Measurements from ENCODE around the gene USP22.
A peak's percentile ranks its signal among the peaks of the same experiment; 100 is the strongest.
"Not testable (repeated sequence)": the region's sequence is repeated elsewhere in the genome, so short reads cannot be mapped to it uniquely, and the experiment has no call there.

Gene USP22

DNA sequence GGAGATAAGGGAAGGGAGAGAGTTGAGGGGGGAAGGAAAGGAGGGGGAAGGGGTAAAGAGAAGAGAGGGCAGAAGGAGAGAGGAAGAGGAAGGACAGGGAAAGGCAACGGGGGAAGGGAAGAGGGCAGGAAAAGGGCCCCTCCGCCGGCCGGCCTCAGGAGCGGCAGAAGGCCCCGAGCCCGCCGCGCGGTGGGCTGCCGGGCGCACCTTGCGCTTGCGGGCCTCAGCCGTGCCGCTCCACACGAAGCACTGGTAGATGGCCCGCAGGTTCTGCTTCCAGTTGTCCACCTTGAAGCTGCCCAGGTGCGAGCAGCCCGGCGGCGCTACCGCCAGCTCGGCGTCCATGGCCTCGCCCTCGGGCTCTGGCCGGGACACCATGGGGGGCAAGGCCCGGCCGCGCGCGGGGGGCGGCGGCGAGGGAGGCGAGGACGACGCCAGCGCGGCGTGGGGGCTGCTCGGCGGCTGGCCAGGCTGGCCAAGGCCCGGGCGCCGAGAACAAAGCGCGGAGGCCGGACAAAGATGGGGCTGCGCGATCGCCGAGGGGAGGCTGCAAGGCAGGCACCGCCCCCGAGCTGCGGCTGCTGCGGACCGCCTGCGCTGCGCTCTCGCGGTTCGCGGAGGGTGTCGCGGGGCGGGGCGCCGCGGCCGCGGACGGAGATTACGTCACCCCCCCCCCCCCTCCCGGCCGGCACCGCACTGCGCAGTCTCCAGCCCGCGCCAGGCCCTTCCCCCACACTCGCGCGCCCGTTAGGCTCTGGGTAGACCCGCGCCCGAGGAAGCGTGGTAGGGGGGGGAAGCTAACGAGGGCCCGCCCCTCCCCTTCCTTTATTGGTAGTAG, at the start of gene USP22:
Gene USP22 (minus strand): TSS at position 554 of the 838 bp plus-strand sequence. CDS start 176 bp downstream, at position 378.
- DNase-seq, result peak in 1 of 2 experiments; percentile 90

GRCh38 chr17:21090902-21091618, 48.2 kb upstream of the USP22 start:
- DNase-seq, result no peak

GRCh38 chr17:21089933-21090901, 47.4 kb upstream of the USP22 start:
- no peak for DNase-seq

DNA sequence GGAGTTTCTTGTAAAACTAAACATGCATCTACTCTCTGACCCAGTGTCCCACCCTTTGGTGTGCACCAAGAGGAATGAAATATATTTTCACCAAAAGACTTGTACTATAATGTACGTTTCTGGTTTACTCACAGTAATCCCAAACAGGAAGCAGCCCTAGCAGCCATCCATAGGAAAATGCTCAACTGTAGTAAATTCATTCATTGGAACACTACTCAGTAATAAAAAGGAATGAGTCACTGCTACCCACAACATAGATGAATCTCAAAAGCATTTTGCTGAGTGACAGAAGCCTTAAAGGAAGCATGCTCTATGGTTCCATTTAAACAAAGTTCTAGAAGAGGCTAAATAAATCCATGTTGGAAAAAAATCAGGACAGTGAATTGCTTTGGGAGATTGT, 46.3 kb upstream of the USP22 start:
- DNase-seq, result no peak

DNA sequence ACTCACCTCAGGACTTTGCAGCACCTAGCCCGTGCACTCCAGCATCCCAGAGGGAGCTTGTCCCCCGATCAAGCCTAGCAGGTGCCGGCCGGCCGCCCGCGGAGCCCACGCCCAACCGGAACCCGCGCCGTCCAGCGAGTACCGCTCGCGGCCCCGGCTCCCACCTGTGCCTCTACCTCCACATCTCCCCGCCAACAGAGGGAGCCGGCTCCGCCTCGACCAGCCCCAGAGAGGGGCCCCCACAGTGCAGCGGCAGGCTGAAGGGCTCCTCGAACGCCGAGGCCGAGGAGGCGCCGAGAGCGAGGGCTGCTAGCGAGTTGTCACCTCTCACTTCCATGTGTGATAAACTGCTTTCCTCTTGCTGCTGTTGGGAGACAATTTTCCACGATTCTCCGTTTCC, 42.9 kb upstream of the USP22 start:
- no peak for DNase-seq

DNA sequence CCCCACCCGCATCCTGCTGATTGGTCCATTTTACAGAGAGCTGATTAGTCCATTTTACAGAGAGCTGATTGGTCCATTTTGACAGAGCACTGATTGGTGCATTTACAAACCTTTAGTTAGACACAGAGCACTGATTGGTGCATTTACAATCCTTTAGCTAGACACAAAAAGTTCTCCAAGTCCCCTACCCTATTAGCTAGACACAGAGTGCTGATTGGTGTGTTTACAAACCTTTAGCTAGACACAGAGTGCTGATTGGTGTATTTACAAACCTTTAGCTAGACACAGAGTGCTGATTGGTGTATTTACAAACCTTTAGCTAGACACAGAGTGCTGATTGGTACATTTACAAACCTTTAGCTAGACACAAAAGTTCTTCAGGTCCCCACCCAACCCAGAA, 42.5 kb upstream of the USP22 start:
- not testable (repeated sequence) for DNase-seq

DNA sequence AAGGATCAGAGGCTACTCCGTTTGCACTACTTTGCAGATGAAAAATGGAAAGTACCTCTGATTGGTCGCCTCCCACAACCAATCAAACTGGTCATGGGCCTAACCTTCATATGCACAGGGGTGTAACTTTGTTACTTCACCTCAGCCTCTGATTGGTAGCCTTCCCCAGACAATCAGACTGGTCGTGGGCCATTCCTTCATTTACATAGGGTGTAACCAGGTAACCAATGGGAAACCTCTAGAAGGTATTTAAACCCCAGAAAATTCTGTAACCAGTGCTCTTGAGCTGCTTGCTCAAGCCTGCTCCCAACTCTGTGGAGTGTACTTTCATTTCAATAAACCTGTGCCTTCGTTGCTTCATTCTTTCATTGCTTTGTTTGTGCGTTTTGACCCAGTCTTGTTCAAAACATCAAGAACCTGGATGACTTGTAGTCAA, 39.2 kb upstream of the USP22 start:
- DNase-seq, result no peak

DNA sequence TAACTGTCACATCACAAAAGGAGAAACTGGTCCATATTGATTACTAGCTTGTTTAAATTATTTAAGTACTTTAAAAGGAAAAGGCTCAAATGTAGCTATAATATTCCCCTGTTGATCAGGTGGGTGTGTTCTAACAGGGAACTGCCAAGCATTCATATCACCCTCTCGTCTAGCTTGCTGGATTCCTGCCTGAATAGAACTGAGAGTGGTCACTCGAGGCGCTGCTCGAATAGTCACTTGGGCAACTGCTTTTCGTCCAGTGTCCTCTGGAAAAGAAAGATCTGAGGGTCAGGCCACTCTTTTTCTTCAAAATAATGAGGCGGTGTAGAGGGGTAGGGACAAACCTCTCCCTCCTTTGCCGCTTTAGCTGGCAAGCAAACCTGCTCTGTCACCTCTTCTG, 36.4 kb upstream of the USP22 start:
- no peak for DNase-seq

- no peak for DNase-seq
Measured at GRCh38 chr17:21078016-21078780, 35.4 kb upstream of the USP22 start.

GRCh38 chr17:21077281-21077680, 34.5 kb upstream of the USP22 start:
- DNase-seq, result no peak

DNA sequence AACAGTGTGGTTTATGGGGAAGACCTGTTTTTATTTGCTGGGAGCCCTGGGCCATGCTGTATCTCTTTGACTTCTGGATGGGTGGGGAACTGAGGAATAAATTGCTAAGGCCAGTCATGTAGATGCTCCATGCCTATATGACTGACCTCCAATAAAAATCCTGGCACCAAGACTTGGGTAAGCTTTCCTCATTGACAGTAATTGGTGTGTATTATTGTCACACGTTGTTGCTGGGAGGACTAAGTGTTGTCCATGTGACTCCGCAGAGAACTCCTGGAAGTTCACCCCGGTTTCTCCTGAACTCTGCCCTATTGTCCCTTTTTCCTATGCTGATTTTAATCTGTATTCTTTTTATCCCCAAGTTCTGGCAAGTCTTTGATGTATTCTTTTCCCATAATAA, 33.4 kb upstream of the USP22 start:
- no peak for DNase-seq

DNA sequence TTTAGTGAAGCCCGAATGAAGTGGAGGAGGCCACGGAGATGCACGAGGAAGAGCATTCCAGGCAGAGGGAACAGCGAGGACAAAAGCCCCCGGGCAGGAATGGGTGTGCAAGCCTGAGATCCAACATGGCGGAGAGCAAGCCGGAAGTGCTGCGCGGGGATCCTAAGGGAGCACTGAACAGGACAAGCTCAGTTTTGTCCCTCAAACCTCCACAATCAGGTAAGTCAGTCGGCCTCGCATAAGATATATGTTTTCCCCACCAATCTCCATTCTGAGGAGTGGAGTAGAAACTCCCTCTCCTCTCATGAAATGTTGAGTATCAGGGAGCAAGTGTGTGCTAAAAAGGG, 32.9 kb upstream of the USP22 start:
- no peak for DNase-seq

GRCh38 chr17:21072745-21073197, 30.0 kb upstream of the USP22 start:
- DNase-seq, result no peak

DNA sequence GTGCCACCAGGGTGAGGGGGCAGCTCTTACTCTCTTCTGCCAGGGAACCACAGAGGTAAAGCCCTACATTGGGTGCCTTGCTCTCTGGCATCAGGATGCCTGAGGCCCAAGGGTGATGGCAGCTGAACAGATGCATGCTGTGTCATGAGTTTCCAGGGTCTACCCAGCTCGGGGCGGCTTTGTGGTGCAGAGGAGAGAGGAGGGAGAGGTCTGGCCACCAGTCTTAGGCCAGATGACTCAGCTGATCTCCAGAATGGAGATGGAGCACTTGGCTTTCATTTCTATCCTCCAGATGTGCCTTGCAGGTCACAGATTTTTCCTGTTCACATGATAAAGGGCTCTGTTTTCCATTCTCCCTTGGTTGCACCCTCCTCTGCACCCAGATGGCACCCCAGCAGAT, 23.6 kb upstream of the USP22 start:
- no peak for DNase-seq

- DNase-seq, result no peak
Measured at GRCh38 chr17:21061971-21062526, 19.2 kb upstream of the USP22 start.

DNA sequence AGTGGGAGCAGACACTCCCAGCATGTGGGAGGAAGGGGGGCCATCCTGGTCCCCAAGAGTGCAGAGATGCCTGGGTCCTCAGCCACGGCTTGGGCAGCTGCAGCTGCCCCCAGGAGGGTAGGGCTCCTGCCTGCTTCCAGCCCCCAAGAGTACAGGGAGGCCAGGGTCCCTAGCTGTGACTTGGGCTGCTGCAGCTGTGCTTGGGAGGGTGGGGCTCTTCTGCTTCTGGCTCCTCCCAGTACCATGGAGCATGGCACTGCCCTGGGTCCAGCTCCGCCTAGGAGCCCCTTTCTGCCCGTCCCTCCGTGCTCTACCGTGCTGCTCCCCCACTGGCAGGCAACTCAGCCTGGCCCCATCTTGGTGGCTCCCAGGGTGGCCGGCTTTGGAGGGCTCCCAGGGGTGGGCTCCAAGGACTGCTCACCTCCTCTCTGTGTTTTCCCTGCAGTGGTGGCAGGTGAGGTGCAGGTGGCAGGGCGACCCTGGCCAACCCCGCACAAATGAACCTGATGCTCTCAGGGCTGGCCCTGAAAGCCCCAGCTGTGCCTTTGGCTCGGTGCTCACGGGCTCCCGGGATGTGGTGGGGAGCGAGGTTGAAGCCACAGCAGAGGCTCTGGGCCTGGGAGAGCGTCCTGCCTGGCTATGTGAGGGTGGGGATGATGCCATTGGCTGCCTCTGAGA, 18.5 kb upstream of the USP22 start:
- DNase-seq, result no peak

GRCh38 chr17:21059761-21060160, 16.9 kb upstream of the USP22 start:
- DNase-seq, result no peak

- no peak for DNase-seq
Measured at GRCh38 chr17:21058098-21058893, 15.5 kb upstream of the USP22 start.

DNA sequence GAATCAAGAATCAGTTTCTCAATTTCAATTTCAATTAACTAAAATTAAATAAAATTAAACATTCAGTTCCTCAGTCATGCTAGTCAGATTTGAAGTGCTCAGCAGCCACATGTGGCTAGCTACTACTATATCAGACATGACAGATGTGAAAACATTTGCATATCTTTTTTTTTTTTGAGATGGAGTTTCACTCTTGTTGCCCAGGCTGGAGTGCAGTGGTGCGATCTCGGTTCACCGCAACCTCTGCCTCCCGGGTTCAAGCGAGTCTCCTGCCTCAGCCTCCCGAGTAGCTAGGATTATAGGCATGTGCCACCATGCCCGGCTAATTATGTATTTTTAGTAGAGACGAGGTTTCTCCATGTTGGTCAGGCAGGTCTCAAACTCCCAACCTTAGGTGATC, 10.2 kb upstream of the USP22 start:
- DNase-seq, result not testable (repeated sequence)

GRCh38 chr17:21049457-21049856, 6.6 kb upstream of the USP22 start:
- DNase-seq, result no peak
